Astrocyte of the cerebellum (primary cell): Measurements from ENCODE around the gene MPP1.
A peak's percentile ranks its signal among the peaks of the same experiment; 100 is the strongest.

Experiments used
- DNase-seq: peaks from one replicate; pipeline ENCODE4 v3.0.0-alpha.2; 2011; ENCODE audit warnings: low read depth
- H3K4me3 ChIP-seq: 2 replicates; pipeline ENCODE4 v1.5.1; 2011; ENCODE audit warnings: mild to moderate bottlenecking, low read depth, low read length, moderate library complexity
- CTCF ChIP-seq: IDR thresholded peaks from 2 replicates; pipeline ENCODE4 v1.5.1; 2012; ENCODE audit warnings: low read length, low read depth, moderate library complexity, mild to moderate bottlenecking; ENCODE audit errors: missing control alignments
- in situ Hi-C: cut with HindIII; loops from 2 replicates; pipeline ENCODE4 v1.10.0; 2017; ENCODE audit warnings: low sequenced_read_pairs

The MPP1 gene

GRCh38 chrX:154751203-154751668 is 54.0 kb downstream of the MPP1 start:
- in situ Hi-C loops = no loop called here

GRCh38 chrX:154750301-154751202 is 54.7 kb downstream of the MPP1 start, which contains the start of gene GAB3:
Gene GAB3, minus strand, starts transcription at chrX:154751077. Its CDS starts 52 bp downstream, at chrX:154751025.
- DNase-seq = no peak
- TF ChIP-seq CTCF = no peak
- in situ Hi-C loops = no loop called here
- peak within 1 kb of the TSS; percentile 30 for H3K4me3 ChIP-seq

More at GRCh38 chrX:154751203-154751668, 54.0 kb downstream of the MPP1 start:
- H3K4me3 ChIP-seq = no peak overlapping the region
- no peak for TF ChIP-seq CTCF
- DNase-seq = no peak

GRCh38 chrX:154749856-154750255 is 55.4 kb downstream of the MPP1 start:
- no peak overlapping the region for H3K4me3 ChIP-seq
- no peak for TF ChIP-seq CTCF
- in situ Hi-C loops = no loop called here
- no peak for DNase-seq

- in situ Hi-C loops = no loop called here
- H3K4me3 ChIP-seq = no peak overlapping the region
- TF ChIP-seq CTCF = peak; percentile 63
- DNase-seq = no peak
These were observed 56.5 kb downstream of the MPP1 start for GRCh38 chrX:154748712-154749339.

- no peak overlapping the region for H3K4me3 ChIP-seq
- no peak for DNase-seq
- no peak for TF ChIP-seq CTCF
- in situ Hi-C loops = no loop called here
These were observed 62.7 kb downstream of the MPP1 start for GRCh38 chrX:154742613-154743012.

GRCh38 chrX:154739952-154740465 is 65.3 kb downstream of the MPP1 start:
- no peak for DNase-seq
- no peak overlapping the region for H3K4me3 ChIP-seq
- TF ChIP-seq CTCF = no peak
- in situ Hi-C loops = no loop called here
